Endothelial cell (in vitro differentiated cells): ENCODE results near the gene ITGAE. TPM values are rescaled to one million over a fixed set of nuclear protein-coding genes. Genes with fewer than 3 reads are reported as not detected.
A peak's percentile ranks its signal among the peaks of the same experiment; 100 is the strongest.

Experiments used
- DNase-seq: peaks from one replicate; pipeline ENCODE4 v3.0.0; 2021; ENCODE audit warnings: low spot score
- H3K27ac Mint-ChIP-seq: one replicate; pipeline ENCODE4 v1.8.0; 2021; ENCODE audit warnings: mixed read lengths, inconsistent platforms; ENCODE audit not compliant: unreplicated experiment
- H3K27me3 Mint-ChIP-seq: one replicate; pipeline ENCODE4 v1.8.0; 2021; ENCODE audit warnings: mild to moderate bottlenecking, moderate library complexity, mixed read lengths, inconsistent platforms; ENCODE audit not compliant: unreplicated experiment
- H3K36me3 Mint-ChIP-seq: one replicate; pipeline ENCODE4 v1.8.0; 2021; ENCODE audit warnings: mild to moderate bottlenecking, low read depth, mixed read lengths, inconsistent platforms; ENCODE audit not compliant: unreplicated experiment
- H3K4me1 Mint-ChIP-seq: one replicate; pipeline ENCODE4 v1.8.0; 2021; ENCODE audit warnings: mild to moderate bottlenecking, mixed read lengths, inconsistent platforms; ENCODE audit not compliant: unreplicated experiment
- H3K4me3 Mint-ChIP-seq: one replicate; pipeline ENCODE4 v1.8.0; 2021; ENCODE audit warnings: mild to moderate bottlenecking, mixed read lengths, inconsistent platforms; ENCODE audit not compliant: unreplicated experiment
- H3K9me3 Mint-ChIP-seq: one replicate; pipeline ENCODE4 v1.8.0; 2021; ENCODE audit warnings: mixed read lengths, inconsistent platforms; ENCODE audit not compliant: unreplicated experiment
- CTCF ChIP-seq: fragments of 200-600 bp; sonication (generic); IDR thresholded peaks from one replicate; pipeline ENCODE4 v1.5.0; 2021; ENCODE audit warnings: antibody characterized with exemption; ENCODE audit not compliant: unreplicated experiment
- total RNA-seq: library from RNA; stranded (reverse); fragmentation: NEBNext Ultra II Directional; extraction: Animal tissue kit (Norgen Biotek cat#: 25700); gene quantifications from one replicate; pipeline ENCODE4 v1.2.1, GENCODE V29; 2021; ENCODE audit not compliant: unreplicated experiment

The ITGAE gene
- total RNA-seq, 1 donor from 2014 or later = 30.0 TPM

DNA sequence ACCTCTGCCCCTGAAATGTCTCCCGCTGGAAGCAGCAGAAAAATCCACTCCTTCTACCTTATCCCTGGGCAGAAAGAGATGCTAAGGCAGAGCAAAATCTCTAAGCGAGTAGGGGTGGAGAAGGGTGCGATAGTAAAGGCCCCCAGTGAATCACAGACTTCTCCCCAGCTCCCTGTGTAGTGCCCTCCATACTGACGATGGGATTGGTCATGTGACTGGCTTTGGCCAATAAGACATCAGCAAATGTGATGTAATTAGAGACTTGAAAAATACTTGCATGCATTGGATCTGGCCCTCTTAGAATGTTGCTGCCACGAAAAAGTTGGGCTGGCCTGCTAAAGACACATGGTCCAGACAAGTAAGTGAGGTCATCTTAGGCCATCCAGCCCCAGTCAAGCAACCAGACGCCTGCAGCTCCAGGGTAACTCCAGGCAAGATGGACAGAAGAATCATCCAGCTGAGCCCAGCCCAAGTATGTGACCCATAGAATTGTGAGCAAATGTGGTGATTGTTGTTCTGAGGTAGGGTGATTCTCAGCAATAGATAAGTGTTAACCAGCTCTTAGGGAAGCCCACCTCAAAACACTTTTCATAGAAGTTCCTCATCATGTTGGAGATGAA lies 41.3 kb downstream of the ITGAE start:
- TF ChIP-seq CTCF = no peak
- H3K27ac Mint-ChIP-seq = no peak overlapping the region
- no peak for DNase-seq
- H3K36me3 Mint-ChIP-seq = peaks cover 6% of the 10 kb centered on the region
- H3K27me3 Mint-ChIP-seq = peaks cover 2% of the 10 kb centered on the region
- no peaks in the 10 kb centered on the region for H3K9me3 Mint-ChIP-seq
- H3K4me1 Mint-ChIP-seq = no peaks in the 10 kb centered on the region
- no peak overlapping the region for H3K4me3 Mint-ChIP-seq

- DNase-seq = no peak
- TF ChIP-seq CTCF = no peak
- H3K4me3 Mint-ChIP-seq = no peak overlapping the region
- no peak overlapping the region for H3K27ac Mint-ChIP-seq
- no peaks in the 10 kb centered on the region for H3K9me3 Mint-ChIP-seq
- peaks cover 6% of the 10 kb centered on the region for H3K36me3 Mint-ChIP-seq
- no peaks in the 10 kb centered on the region for H3K4me1 Mint-ChIP-seq
- H3K27me3 Mint-ChIP-seq = peaks cover 4% of the 10 kb centered on the region
Observed at GRCh38 chr17:3755335-3756030, 45.5 kb downstream of the ITGAE start.

DNA sequence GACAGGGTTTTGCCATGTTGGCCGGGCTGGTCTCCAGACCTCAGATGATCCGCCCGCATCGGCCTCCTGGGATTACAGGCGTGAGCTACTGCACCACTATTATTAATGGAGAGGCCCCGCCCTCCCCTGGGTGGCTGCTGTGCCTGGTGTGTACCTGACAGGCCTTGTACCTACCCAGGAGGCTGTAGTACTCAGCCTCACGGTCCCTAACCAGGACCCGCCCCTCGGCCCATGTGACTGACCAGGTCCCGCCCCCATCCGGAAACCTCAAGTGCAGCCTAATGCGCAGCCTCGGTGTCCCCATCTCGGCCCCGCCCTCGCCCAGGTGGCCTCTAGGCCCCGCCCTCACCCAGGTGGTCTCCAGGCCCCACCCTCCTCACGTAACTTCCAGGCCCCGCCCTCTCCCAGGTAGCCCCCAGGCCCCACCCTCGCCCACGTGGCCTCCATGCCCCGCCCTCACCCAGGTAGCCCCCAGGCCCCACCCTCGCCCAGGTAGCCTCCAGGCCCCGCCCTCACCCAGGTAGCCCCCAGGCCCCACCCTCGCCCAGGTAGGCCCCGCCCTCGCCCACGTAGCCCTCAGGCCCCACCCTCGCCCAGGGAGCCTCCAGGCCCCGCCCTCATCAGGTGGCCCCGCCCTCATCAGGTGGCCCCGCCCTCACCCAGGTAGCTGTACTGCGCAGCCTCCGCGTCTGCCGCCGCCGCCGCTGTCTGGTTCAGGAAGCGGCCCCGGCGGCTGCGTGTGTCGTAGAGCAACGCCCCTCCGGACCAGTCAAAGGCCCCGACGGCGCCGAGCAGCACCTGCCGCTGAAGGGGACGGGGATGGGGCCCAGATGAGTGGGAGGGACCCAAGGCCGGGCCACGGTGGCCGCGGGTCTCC lies 46.3 kb downstream of the ITGAE start:
- no peak overlapping the region for H3K27ac Mint-ChIP-seq
- peak; percentile 58 for DNase-seq
- no peak overlapping the region for H3K4me3 Mint-ChIP-seq

DNA sequence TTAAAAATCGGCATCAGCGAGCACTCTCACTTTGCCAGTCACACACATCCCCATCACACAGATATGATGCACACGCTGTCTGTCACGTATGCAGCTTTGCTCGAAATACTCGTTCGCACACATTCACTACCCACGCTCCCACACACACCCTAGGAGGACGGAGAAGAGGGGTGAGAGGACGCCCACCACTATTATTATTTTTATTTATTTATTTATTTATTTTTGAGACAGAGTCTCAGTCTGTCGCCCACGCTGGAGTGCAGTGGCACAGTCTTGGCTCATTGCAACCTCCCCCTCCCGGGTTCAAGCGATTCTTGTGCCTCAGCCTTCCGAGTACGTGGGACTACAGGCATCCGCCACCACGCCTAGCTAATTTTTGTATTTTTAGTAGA lies 46.9 kb downstream of the ITGAE start:
- TF ChIP-seq CTCF = no peak
- Mint-ChIP-seq H3K27me3 (peaks cover 4% of the 10 kb centered on the region), H3K36me3 (no peaks in the 10 kb centered on the region), H3K9me3 (no peaks in the 10 kb centered on the region), H3K27ac (peak overlapping the region; percentile 85), H3K4me3 (no peak overlapping the region), H3K4me1 (no peaks in the 10 kb centered on the region)
- DNase-seq = no peak

More for the DNA sequence above, 46.3 kb downstream of the ITGAE start:
- no peak for TF ChIP-seq CTCF
- H3K4me1 Mint-ChIP-seq = no peaks in the 10 kb centered on the region
- H3K9me3 Mint-ChIP-seq = no peaks in the 10 kb centered on the region
- peaks cover 4% of the 10 kb centered on the region for H3K27me3 Mint-ChIP-seq
- H3K36me3 Mint-ChIP-seq = peaks cover under 1% of the 10 kb centered on the region
